ENCODE data around the gene XRCC3. TPM values are rescaled to one million over a fixed set of nuclear protein-coding genes. Genes with fewer than 3 reads are reported as not detected.

XRCC3 gene
- polyA plus RNA-seq, 3 donors, result 0.66 to 8.1 (median 2.0) TPM

GRCh38 chr14:103707329-103708263 is 7.7 kb downstream of the XRCC3 start:
- H3K9ac ChIP-seq (ENCODE audit: insufficient read depth, low read length, poor library complexity, severe bottlenecking), result no peak overlapping the region
- H3K9me3 ChIP-seq (replicated peaks in 1 of 2; ENCODE audit: control insufficient read depth in 1 of 2, insufficient read depth in 1 of 2, low read length in 2 of 2), result no peaks in the 10 kb centered on the region
- WGBS (ENCODE audit: insufficient coverage), result 93% methylated on average over 29 of the region's 29 CpGs
- no peaks in the 10 kb centered on the region for H3K27me3 ChIP-seq (ENCODE audit: control insufficient read depth in 2 of 2, insufficient read depth in 2 of 2, low read length in 2 of 2)
- Mint-ChIP-seq H3K36me3 (peaks cover 25 to 45% of the 10 kb centered on the region in 2 donors), H3K27ac (peak overlapping the region in 1 of 7 donors; percentile 42), H3K27me3 (ENCODE audit: low read depth in 3 of 3) (peaks cover 0 to 3% (median 2%) of the 10 kb centered on the region in 3 donors), H3K4me3 (no peak overlapping the region), H3K4me1 (peaks cover 23% of the 10 kb centered on the region), H3K9me3 (no peaks in the 10 kb centered on the region)
- peaks cover 25 to 50% of the 10 kb centered on the region in 2 donors for H3K36me3 ChIP-seq (replicated peaks in 1 of 2; ENCODE audit: control insufficient read depth in 1 of 2, insufficient read depth in 2 of 2, low read length in 2 of 2)
- no peak overlapping the region for H3K27ac ChIP-seq (ENCODE audit: low read depth in 1 of 2, low read length in 2 of 2)
- no peak for TF ChIP-seq CTCF (IDR thresholded peaks at IDR 0.05)
- no peak for DNase-seq
- no peak overlapping the region for H3K4me3 ChIP-seq (replicated peaks in 1 of 3; ENCODE audit: low read depth in 2 of 3, low read length in 3 of 3)
- H3K79me2 ChIP-seq (ENCODE audit: insufficient read depth, low read length), result no peaks in the 10 kb centered on the region
- H3K4me1 ChIP-seq (ENCODE audit: control insufficient read depth in 1 of 2, insufficient read depth in 2 of 2, low read length in 2 of 2), result peaks cover 5 to 9% of the 10 kb centered on the region in 2 donors
- H2AFZ ChIP-seq (ENCODE audit: insufficient read depth, low read depth, low read length, poor library complexity, severe bottlenecking), result no peak overlapping the region
- intact Hi-C loops (cut with micrococcal nuclease), result no loop called here
- no peak overlapping the region for H3K4me2 ChIP-seq (replicated peaks; ENCODE audit: extremely low read depth, low read length, poor library complexity, severe bottlenecking)
- H4K20me1 ChIP-seq (ENCODE audit: insufficient read depth, low read length), result peaks cover 8% of the 10 kb centered on the region

GRCh38 chr14:103706551-103707328 is 8.5 kb downstream of the XRCC3 start:
- Histone ChIP-seq H3K4me1 (ENCODE audit: control insufficient read depth in 1 of 2, insufficient read depth in 2 of 2, low read length in 2 of 2) (peaks cover 5 to 9% of the 10 kb centered on the region in 2 donors), H3K9me3 (replicated peaks in 1 of 2; ENCODE audit: control insufficient read depth in 1 of 2, insufficient read depth in 1 of 2, low read length in 2 of 2) (no peaks in the 10 kb centered on the region), H3K79me2 (ENCODE audit: insufficient read depth, low read length) (no peaks in the 10 kb centered on the region), H3K27ac (ENCODE audit: low read depth in 1 of 2, low read length in 2 of 2) (no peak overlapping the region), H2AFZ (ENCODE audit: insufficient read depth, low read depth, low read length, poor library complexity, severe bottlenecking) (no peak overlapping the region), H3K36me3 (replicated peaks in 1 of 2; ENCODE audit: control insufficient read depth in 1 of 2, insufficient read depth in 2 of 2, low read length in 2 of 2) (peaks cover 28 to 59% of the 10 kb centered on the region in 2 donors), H3K27me3 (ENCODE audit: control insufficient read depth in 2 of 2, insufficient read depth in 2 of 2, low read length in 2 of 2) (no peaks in the 10 kb centered on the region), H4K20me1 (ENCODE audit: insufficient read depth, low read length) (peaks cover 8% of the 10 kb centered on the region), H3K9ac (ENCODE audit: insufficient read depth, low read length, poor library complexity, severe bottlenecking) (no peak overlapping the region), H3K4me3 (replicated peaks in 1 of 3; ENCODE audit: low read depth in 2 of 3, low read length in 3 of 3) (no peak overlapping the region), H3K4me2 (replicated peaks; ENCODE audit: extremely low read depth, low read length, poor library complexity, severe bottlenecking) (no peak overlapping the region)
- H3K4me1 Mint-ChIP-seq, result peaks cover 26% of the 10 kb centered on the region
- no peak overlapping the region for H3K27ac Mint-ChIP-seq
- H3K9me3 Mint-ChIP-seq, result no peaks in the 10 kb centered on the region
- no peak for TF ChIP-seq CTCF (IDR thresholded peaks at IDR 0.05)
- peaks cover 0 to 4% (median 3%) of the 10 kb centered on the region in 3 donors for H3K27me3 Mint-ChIP-seq (ENCODE audit: low read depth in 3 of 3)
- H3K36me3 Mint-ChIP-seq, result peaks cover 30 to 53% of the 10 kb centered on the region in 2 donors
- 97% methylated on average over 37 of the region's 41 CpGs for WGBS (ENCODE audit: insufficient coverage)
- DNase-seq, result no peak
- intact Hi-C loops (cut with micrococcal nuclease), result no loop called here
- no peak overlapping the region for H3K4me3 Mint-ChIP-seq
